Gastroesophageal sphincter (tissue), 4 donors: ENCODE measurements around the gene NBR1. TPM values are rescaled to one million over a fixed set of nuclear protein-coding genes. Genes with fewer than 3 reads are reported as not detected.
A peak's percentile ranks its signal among the peaks of the same experiment; 100 is the strongest.
"Not testable (repeated sequence)": the region's sequence is repeated elsewhere in the genome, so short reads cannot be mapped to it uniquely, and the experiment has no call there.

Experiments
- ATAC-seq: fragments of 150-250 bp; one replicate; pipeline ENCODE4 v1.9.1; 2016; ENCODE audit warnings: mild to moderate bottlenecking, moderate library complexity
- H3K27ac ChIP-seq, 4 donors: fragments of 200-600 bp; sonication (generic) in 3 of 4; 1 replicate in 3 of 4; 2 replicates in 1 of 4; pipeline ENCODE4 v1.5.1; 2016 to 2019
- H3K27me3 ChIP-seq: fragments of 200-600 bp; sonication (generic); one replicate; pipeline ENCODE4 v1.5.1; 2019
- H3K36me3 ChIP-seq, 2 donors: fragments of 200-600 bp; sonication (generic); one replicate each; pipeline ENCODE4 v1.5.1; 2019; ENCODE audit warnings: control low read depth in 1 of 2
- H3K4me1 ChIP-seq, 3 donors: fragments of 200-600 bp; sonication (generic); 1 replicate in 2 of 3; 2 replicates in 1 of 3; pipeline ENCODE4 v1.5.1; 2016 to 2019; ENCODE audit warnings: control low read depth in 2 of 3
- H3K4me3 ChIP-seq, 2 donors: fragments of 200-600 bp; sonication (generic); one replicate each; pipeline ENCODE4 v1.5.1; 2019; ENCODE audit warnings: mild to moderate bottlenecking in 1 of 2, moderate library complexity in 1 of 2
- H3K9me3 ChIP-seq, 3 donors: fragments of 200-600 bp; sonication (generic); one replicate each; pipeline ENCODE4 v1.5.1; 2017 to 2019; ENCODE audit warnings: control low read depth in 2 of 3
- EP300 ChIP-seq: sonication (generic); formaldehyde crosslinking; IDR thresholded peaks from one replicate; pipeline ENCODE4 v1.6.1; 2017; ENCODE audit warnings: antibody characterized with exemption, mild to moderate bottlenecking
- POLR2A ChIP-seq, 2 donors: fragments of 450-650 bp; IDR thresholded peaks; one replicate each; pipeline ENCODE4 v1.6.1; 2017; ENCODE audit warnings: antibody characterized with exemption in 2 of 2, mild to moderate bottlenecking in 2 of 2, moderate library complexity in 1 of 2
- POLR2AphosphoS5 ChIP-seq: sonication (generic); formaldehyde crosslinking; IDR thresholded peaks from one replicate; pipeline ENCODE4 v1.6.1; 2017; ENCODE audit warnings: antibody characterized with exemption
- WGBS, 2 donors: methylation state at CpG; one replicate each; pipeline ENCODE4 v1.1.5; 2018; ENCODE audit warnings: low coverage in 1 of 2; 5-methylcytosine and 5-hydroxymethylcytosine counted together
- total RNA-seq, 4 donors: library from RNA; depleted of rRNA; stranded (reverse); fragments of >200 nt; gene quantifications; one replicate each; pipeline ENCODE4 v1.1.0, GENCODE V29; 2016
- TF ChIP-seq, protein P1 (sequence below), 4 experiments: fragments of 200-600 bp in 2 of 4; fragments of 450-650 bp in 2 of 4; sonication (generic) in 1 of 4; IDR thresholded peaks; one replicate each; pipeline ENCODE4 v1.5.1; 2017 to 2019; ENCODE audit warnings: antibody characterized with exemption in 4 of 4, mild to moderate bottlenecking in 2 of 4, moderate library complexity in 2 of 4

The NBR1 gene
- total RNA-seq, 4 donors from 2014 or later, result 99.2 to 152 (median 126) TPM

DNA sequence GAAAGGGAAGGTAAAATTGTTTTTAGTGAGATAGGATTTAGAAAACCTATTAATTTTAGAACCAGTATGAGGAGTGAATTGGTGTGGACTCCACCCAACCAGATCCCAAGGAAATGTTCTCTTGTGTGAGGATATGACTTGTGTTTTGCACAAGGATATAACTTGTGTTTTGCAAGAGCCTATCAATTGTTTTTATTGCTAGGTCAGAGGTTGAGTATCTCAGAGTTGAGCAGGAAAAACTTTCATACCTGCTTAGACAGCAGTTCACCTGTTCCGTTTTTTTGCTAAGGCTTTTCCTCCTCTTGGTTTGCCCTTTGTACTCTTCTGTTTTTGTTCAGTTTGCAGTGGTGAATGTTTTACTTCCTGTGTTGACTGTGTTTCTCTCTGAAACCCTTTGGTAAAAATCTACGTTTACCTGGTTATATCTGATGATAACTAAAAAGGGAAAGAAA lies 5.1 kb downstream of the NBR1 start:
- no peak overlapping the region for H3K4me3 ChIP-seq

DNA sequence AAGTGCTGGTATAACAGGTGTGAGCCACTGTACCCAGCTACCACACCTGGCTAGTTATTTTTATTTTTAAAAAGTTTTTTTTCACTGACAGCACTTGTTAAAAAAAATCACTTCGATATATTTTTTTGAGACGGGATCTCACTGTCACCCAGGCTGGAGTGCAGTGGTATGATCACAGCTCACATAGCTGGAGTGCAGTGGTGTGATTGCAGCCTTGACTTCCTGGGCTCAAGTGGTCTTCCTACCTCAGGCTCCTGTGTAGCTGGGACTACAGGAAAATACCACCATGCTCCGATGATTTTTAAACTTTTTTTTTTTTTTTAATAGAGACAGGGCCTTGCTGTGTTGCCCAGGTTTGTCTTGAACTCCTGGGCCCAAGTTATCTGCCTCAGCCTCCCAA lies 12.9 kb downstream of the NBR1 start:
- Histone ChIP-seq H3K27me3 (no peaks in the 10 kb centered on the region), H3K36me3 (peaks cover 2 to 100% of the 10 kb centered on the region in 2 donors), H3K9me3 (no peaks in the 10 kb centered on the region), H3K4me1 (peaks cover 0 to 12% (median 0%) of the 10 kb centered on the region in 3 donors), H3K4me3 (no peak overlapping the region), H3K27ac (no peak overlapping the region)
- 89 to 97% methylated on average over 3 of the region's 3 CpGs for WGBS, 2 donors
- TF ChIP-seq POLR2AphosphoS5 (no peak), POLR2A (IDR thresholded peaks at IDR 0.05) (no peak), EP300 (no peak)
- TF ChIP-seq, protein P1, sequence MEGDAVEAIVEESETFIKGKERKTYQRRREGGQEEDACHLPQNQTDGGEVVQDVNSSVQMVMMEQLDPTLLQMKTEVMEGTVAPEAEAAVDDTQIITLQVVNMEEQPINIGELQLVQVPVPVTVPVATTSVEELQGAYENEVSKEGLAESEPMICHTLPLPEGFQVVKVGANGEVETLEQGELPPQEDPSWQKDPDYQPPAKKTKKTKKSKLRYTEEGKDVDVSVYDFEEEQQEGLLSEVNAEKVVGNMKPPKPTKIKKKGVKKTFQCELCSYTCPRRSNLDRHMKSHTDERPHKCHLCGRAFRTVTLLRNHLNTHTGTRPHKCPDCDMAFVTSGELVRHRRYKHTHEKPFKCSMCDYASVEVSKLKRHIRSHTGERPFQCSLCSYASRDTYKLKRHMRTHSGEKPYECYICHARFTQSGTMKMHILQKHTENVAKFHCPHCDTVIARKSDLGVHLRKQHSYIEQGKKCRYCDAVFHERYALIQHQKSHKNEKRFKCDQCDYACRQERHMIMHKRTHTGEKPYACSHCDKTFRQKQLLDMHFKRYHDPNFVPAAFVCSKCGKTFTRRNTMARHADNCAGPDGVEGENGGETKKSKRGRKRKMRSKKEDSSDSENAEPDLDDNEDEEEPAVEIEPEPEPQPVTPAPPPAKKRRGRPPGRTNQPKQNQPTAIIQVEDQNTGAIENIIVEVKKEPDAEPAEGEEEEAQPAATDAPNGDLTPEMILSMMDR (IDR thresholded peaks at IDR 0.05), result no peak
- no peak for ATAC-seq

More for the DNA sequence above, 5.1 kb downstream of the NBR1 start:
- ATAC-seq, result no peak
- 74 to 80% methylated on average over 2 of the region's 2 CpGs for WGBS, 2 donors
- peaks cover 19 to 83% (median 33%) of the 10 kb centered on the region in 3 donors for H3K4me1 ChIP-seq
- H3K36me3 ChIP-seq, result peaks cover 0 to 49% of the 10 kb centered on the region in 2 donors
- TF ChIP-seq, protein P1 (IDR thresholded peaks at IDR 0.05), result no peak
- TF ChIP-seq POLR2A (IDR thresholded peaks at IDR 0.05) (no peak), POLR2AphosphoS5 (no peak), EP300 (no peak)
- H3K9me3 ChIP-seq, result no peaks in the 10 kb centered on the region
- H3K27ac ChIP-seq, result peak overlapping the region in 3 of 4 donors; percentile 43 to 63 (median 58)
- no peaks in the 10 kb centered on the region for H3K27me3 ChIP-seq

DNA sequence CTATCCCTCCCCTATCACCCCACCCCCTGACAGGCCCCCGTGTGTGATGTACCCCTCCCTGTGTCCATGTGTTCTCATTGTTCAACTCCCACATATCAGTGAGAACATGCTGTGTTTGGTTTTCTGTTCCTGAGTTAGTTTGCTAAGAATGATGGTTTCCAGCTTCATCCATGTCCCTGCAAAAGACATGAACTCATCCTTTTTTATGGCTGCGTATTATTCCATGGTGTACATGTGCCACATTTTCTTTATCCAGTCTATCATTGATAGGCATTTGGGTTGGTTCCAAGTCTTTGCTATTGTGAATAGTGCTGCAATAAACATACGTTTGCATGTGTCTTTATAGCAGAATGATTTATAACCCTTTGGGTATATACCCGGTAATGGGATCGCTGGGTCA lies 15.6 kb downstream of the NBR1 start:
- H3K27me3 ChIP-seq, H3K4me3 ChIP-seq, ATAC-seq, H3K9me3 ChIP-seq, H3K4me1 ChIP-seq, H3K27ac ChIP-seq: not testable (repeated sequence)
- H3K36me3 ChIP-seq, result peaks cover 21 to 100% of the 10 kb centered on the region in 2 donors
- WGBS, 2 donors, result 89 to 100% methylated on average over 1 to 4 of the region's 5 CpGs

DNA sequence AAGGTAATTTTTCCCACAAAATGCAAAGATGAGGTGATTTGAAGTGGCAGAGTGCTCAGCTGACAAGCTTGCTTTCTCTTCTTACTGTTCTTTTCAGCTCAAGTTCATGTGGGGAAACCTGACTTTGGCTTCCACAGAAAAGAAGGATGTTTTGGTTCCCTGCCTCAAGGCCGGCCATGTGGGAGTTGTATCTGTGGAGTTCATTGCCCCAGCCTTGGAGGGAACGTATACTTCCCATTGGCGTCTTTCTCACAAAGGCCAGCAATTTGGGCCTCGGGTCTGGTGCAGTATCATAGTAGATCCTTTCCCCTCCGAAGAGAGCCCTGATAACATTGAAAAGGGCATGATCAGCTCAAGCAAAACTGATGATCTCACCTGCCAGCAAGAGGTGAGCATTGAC lies 22.2 kb downstream of the NBR1 start:
- no peak for TF ChIP-seq EP300
- TF ChIP-seq POLR2AphosphoS5, result no peak
- TF ChIP-seq POLR2A (IDR thresholded peaks at IDR 0.05), result no peak
- TF ChIP-seq, protein P1 (IDR thresholded peaks at IDR 0.05), result no peak
- Histone ChIP-seq H3K9me3 (no peaks in the 10 kb centered on the region), H3K4me1 (no peaks in the 10 kb centered on the region), H3K27ac (no peak overlapping the region), H3K27me3 (no peaks in the 10 kb centered on the region), H3K36me3 (peaks cover 51 to 100% of the 10 kb centered on the region in 2 donors), H3K4me3 (no peak overlapping the region)
- 78 to 80% methylated on average over 1 to 5 of the region's 5 CpGs for WGBS, 2 donors
- no peak for ATAC-seq

DNA sequence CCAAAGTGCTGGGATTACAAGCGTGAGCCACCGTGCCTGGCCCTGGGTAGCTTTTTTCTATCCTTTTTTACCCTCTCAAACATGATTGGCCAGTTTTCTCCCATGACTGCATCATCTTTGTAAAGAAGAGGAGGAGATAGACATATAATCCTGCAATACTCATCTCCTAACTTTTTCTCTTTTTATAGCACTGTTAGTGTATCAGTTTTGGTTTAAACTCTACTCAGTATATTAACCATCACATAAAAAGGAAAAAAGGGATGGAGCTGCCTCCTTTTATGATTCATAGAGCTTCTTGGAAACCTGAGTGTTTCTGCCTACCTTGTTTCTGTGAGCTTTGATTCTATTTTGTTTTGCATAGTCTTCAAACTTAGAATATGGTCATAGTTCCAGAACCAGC lies 28.6 kb downstream of the NBR1 start:
- TF ChIP-seq POLR2AphosphoS5, result no peak
- TF ChIP-seq, protein P1 (IDR thresholded peaks at IDR 0.05), result no peak
- no peak for TF ChIP-seq POLR2A (IDR thresholded peaks at IDR 0.05)
- TF ChIP-seq EP300, result no peak
- WGBS, 2 donors, result 86 to 88% methylated on average over 2 of the region's 2 CpGs
- Histone ChIP-seq H3K4me1 (no peaks in the 10 kb centered on the region), H3K36me3 (peaks cover 21 to 100% of the 10 kb centered on the region in 2 donors), H3K27ac (no peak overlapping the region), H3K9me3 (no peaks in the 10 kb centered on the region), H3K27me3 (no peaks in the 10 kb centered on the region), H3K4me3 (no peak overlapping the region)
- ATAC-seq, result no peak
